IMR-90 (cell line): Measurements from ENCODE around the gene ARHGAP15. TPM values are rescaled to one million over a fixed set of nuclear protein-coding genes. Genes with fewer than 3 reads are reported as not detected.

Experiments
- ATAC-seq: fragments of 200-7000 bp; cut with Tn5 transposase; 2 replicates; pipeline ENCODE4 v1.9.1; 2020; ENCODE audit warnings: low read depth, mild to moderate bottlenecking, moderate library complexity
- BruUV-seq: library from RNA; stranded (reverse); fragments of 400-500 nt; replicated peaks from 2 replicates; lab custom pipeline; 2021; lab: Mats Ljungman, UMichigan
- CTCF ChIA-PET: fragments of 300-600 bp; formaldehyde crosslinking; extraction: SDS; loops from one replicate; lab custom pipeline; 2021; ENCODE audit warnings: antibody characterized with exemption; lab: Yijun Ruan, JAX
- POLR2A ChIA-PET: fragments of 300-600 bp; sonication (Branson Sonifier 250); formaldehyde crosslinking; loops from one replicate; lab custom pipeline; 2022; ENCODE audit warnings: antibody characterized with exemption; ENCODE audit not compliant: unreplicated experiment; lab: Charles Lee
- DNase-seq: peaks from one replicate; pipeline ENCODE4 v3.0.0; 2013
- H2AFZ ChIP-seq: replicated peaks from 2 replicates; pipeline ENCODE3; 2013; ENCODE audit warnings: low read length, mild to moderate bottlenecking; ENCODE audit not compliant: poor library complexity
- H2AK5ac ChIP-seq: 2 replicates; pipeline ENCODE4 v1.6.1; 2013; ENCODE audit warnings: low read depth, low read length, inconsistent platforms
- H2AK9ac ChIP-seq: replicated peaks from 2 replicates; pipeline ENCODE3; 2013; ENCODE audit warnings: mild to moderate bottlenecking, low read depth, low read length, moderate library complexity; ENCODE audit not compliant: poor library complexity
- H2BK120ac ChIP-seq: 2 replicates; pipeline ENCODE4 v1.6.1; 2013; ENCODE audit warnings: low read depth, low read length, inconsistent platforms
- H2BK15ac ChIP-seq: 3 replicates; pipeline ENCODE4 v1.6.1; 2013; ENCODE audit warnings: low read depth, low read length, inconsistent platforms
- H2BK20ac ChIP-seq: 2 replicates; pipeline ENCODE4 v1.6.1; 2013; ENCODE audit warnings: low read depth, mild to moderate bottlenecking, inconsistent platforms, low read length, moderate library complexity
- H2BK5ac ChIP-seq: 2 replicates; pipeline ENCODE4 v1.6.1; 2013; ENCODE audit warnings: mild to moderate bottlenecking, low read depth, low read length, inconsistent platforms; ENCODE audit not compliant: poor library complexity, severe bottlenecking
- H3K14ac ChIP-seq: replicated peaks from 2 replicates; pipeline ENCODE4 v1.6.1; 2013; ENCODE audit warnings: low read depth, low read length, inconsistent platforms
- H3K18ac ChIP-seq: 2 replicates; pipeline ENCODE4 v1.6.1; 2013; ENCODE audit warnings: low read depth, low read length, control low read depth
- H3K23ac ChIP-seq: 2 replicates; pipeline ENCODE4 v1.6.1; 2013; ENCODE audit warnings: low read depth, low read length, inconsistent platforms
- H3K27ac ChIP-seq: 2 replicates; pipeline ENCODE4 v1.5.1; 2013; ENCODE audit warnings: mild to moderate bottlenecking, control low read depth, low read length; ENCODE audit not compliant: insufficient read depth
- H3K27me3 ChIP-seq: 2 replicates; pipeline ENCODE4 v1.6.1; 2013; ENCODE audit warnings: low read length; ENCODE audit not compliant: control insufficient read depth, insufficient read depth
- H3K36me3 ChIP-seq: 2 replicates; pipeline ENCODE4 v1.6.1; 2013; ENCODE audit warnings: low read length, mixed read lengths; ENCODE audit not compliant: control insufficient read depth, insufficient read depth
- H3K4ac ChIP-seq: 2 replicates; pipeline ENCODE4 v1.6.1; 2013; ENCODE audit warnings: low read depth, low read length, inconsistent platforms
- H3K4me1 ChIP-seq: 2 replicates; pipeline ENCODE4 v1.6.1; 2013; ENCODE audit warnings: low read length, mixed read lengths; ENCODE audit not compliant: control insufficient read depth, insufficient read depth
- H3K4me2 ChIP-seq: 2 replicates; pipeline ENCODE4 v1.6.1; 2013; ENCODE audit warnings: low read depth, mild to moderate bottlenecking, control low read depth, low read length, moderate library complexity
- H3K4me3 ChIP-seq: 2 replicates; pipeline ENCODE4 v1.5.1; 2013; ENCODE audit warnings: low read depth, mild to moderate bottlenecking, control low read depth, low read length, moderate library complexity; ENCODE audit not compliant: insufficient read depth
- H3K56ac ChIP-seq: 2 replicates; pipeline ENCODE4 v1.6.1; 2013; ENCODE audit warnings: low read length, inconsistent platforms; ENCODE audit not compliant: insufficient read depth; ENCODE audit errors: extremely low read depth
- H3K79me1 ChIP-seq, 2 experiments: 2 replicates each; pipeline ENCODE4 v1.6.1; 2013; ENCODE audit warnings: low read length in 2 of 2, inconsistent platforms in 1 of 2, low read depth in 1 of 2
- H3K9ac ChIP-seq: 2 replicates; pipeline ENCODE4 v1.6.1; 2013; ENCODE audit warnings: low read depth, low read length, control low read depth
- H3K9me1 ChIP-seq: 2 replicates; pipeline ENCODE4 v1.6.1; 2013; ENCODE audit warnings: low read length, inconsistent platforms; ENCODE audit not compliant: insufficient read depth
- H3K9me3 ChIP-seq: 2 replicates; pipeline ENCODE4 v1.6.1; 2013; ENCODE audit warnings: low read length; ENCODE audit not compliant: control insufficient read depth, insufficient read depth
- H4K20me1 ChIP-seq: 2 replicates; pipeline ENCODE4 v1.6.1; 2013; ENCODE audit warnings: low read length, inconsistent platforms; ENCODE audit not compliant: insufficient read depth
- H4K5ac ChIP-seq: 2 replicates; pipeline ENCODE4 v1.6.1; 2013; ENCODE audit warnings: mild to moderate bottlenecking, low read depth, low read length, control low read depth
- H4K8ac ChIP-seq, 2 experiments: 2 replicates each; pipeline ENCODE4 v1.6.1; 2013; ENCODE audit warnings: low read depth in 2 of 2, low read length in 2 of 2, control low read depth in 1 of 2, inconsistent platforms in 1 of 2
- H4K91ac ChIP-seq: 2 replicates; pipeline ENCODE4 v1.6.1; 2013; ENCODE audit warnings: low read depth, low read length, inconsistent platforms; ENCODE audit not compliant: insufficient read depth
- BHLHE40 ChIP-seq: fragments of 150-350 bp; IDR thresholded peaks from 2 replicates; pipeline ENCODE4 v1.6.1; 2016; ENCODE audit warnings: mild to moderate bottlenecking, low read depth, low read length
- CEBPB ChIP-seq: IDR thresholded peaks from 2 replicates; pipeline ENCODE4 v1.6.1; 2012; ENCODE audit warnings: low read depth, low read length, improper control_type of control experiment
- CHD1 ChIP-seq: IDR thresholded peaks from 2 replicates; pipeline ENCODE4 v1.6.1; 2012; ENCODE audit warnings: low read depth, low read length, improper control_type of control experiment
- CTCF ChIP-seq: conservative IDR thresholded peaks from 2 replicates; pipeline ENCODE4 v1.5.1; 2012; ENCODE audit warnings: mild to moderate bottlenecking, low read depth, low read length, improper control_type of control experiment
- FOS ChIP-seq: fragments of 150-350 bp; IDR thresholded peaks from 2 replicates; pipeline ENCODE4 v1.6.1; 2016; ENCODE audit warnings: low read depth, low read length
- MXI1 ChIP-seq: IDR thresholded peaks from 2 replicates; pipeline ENCODE4 v1.6.1; 2012; ENCODE audit warnings: low read depth, mild to moderate bottlenecking, low read length, moderate library complexity, borderline replicate concordance
- NFE2L2 ChIP-seq: fragments of 150-350 bp; IDR thresholded peaks from 2 replicates; pipeline ENCODE4 v1.6.1; 2016; ENCODE audit warnings: low read depth, mild to moderate bottlenecking, low read length
- RAD21 ChIP-seq: IDR thresholded peaks from 2 replicates; pipeline ENCODE4 v1.6.1; 2012; ENCODE audit warnings: low read length, improper control_type of control experiment
- RFX5 ChIP-seq: IDR thresholded peaks from 2 replicates; pipeline ENCODE4 v1.8.0; 2012; ENCODE audit warnings: low read depth, mild to moderate bottlenecking, low read length, moderate library complexity
- WGBS, 2 experiments: methylation state at CpG; one replicate each; pipeline versions ENCODE4 v1.1.5 to v1.1.7; 2013; ENCODE audit warnings: missing lambda C conversion rate in 2 of 2; ENCODE audit not compliant: insufficient read length in 1 of 2; ENCODE audit errors: extremely low coverage in 2 of 2; 5-methylcytosine and 5-hydroxymethylcytosine counted together
- dilution Hi-C: fragments of 300-500 bp; cut with HindIII; formaldehyde crosslinking; loops from one replicate; pipeline ENCODE4 v1.14.3; 2018; ENCODE audit warnings: low sequenced_read_pairs; ENCODE audit not compliant: unreplicated experiment
- in situ Hi-C: fragments of 300-500 bp; cut with MboI; formaldehyde crosslinking; loops from 3 replicates; pipeline ENCODE4 v1.14.3; 2019; ENCODE audit warnings: low sequenced_read_pairs, inconsistent platforms, mixed read lengths
- intact Hi-C: fragments of 100-400 bp; cut with micrococcal nuclease; formaldehyde crosslinking; loops from 2 replicates; pipeline ENCODE4 v1.10.0; 2022
- polyA plus RNA-seq, 3 experiments: library from polyadenylated mRNA; depleted of rRNA; stranded (reverse); fragments of >200 nt; gene quantifications; 2 replicates each; pipeline ENCODE4 v1.2.3, GENCODE V29; 2012; ENCODE audit warnings: low replicate concordance in 1 of 3
- total RNA-seq: library from RNA; depleted of rRNA; stranded (reverse); fragments of >200 nt; gene quantifications from 2 replicates; pipeline ENCODE4 v1.2.3, GENCODE V29; 2012
- TF ChIP-seq, protein P1 (sequence below): fragments of 150-350 bp; IDR thresholded peaks from 2 replicates; pipeline ENCODE4 v1.6.1; 2017; ENCODE audit warnings: mild to moderate bottlenecking, antibody characterized with exemption, low read length, low read depth
- TF ChIP-seq, protein P2 (sequence below): fragments of 150-350 bp; IDR thresholded peaks from 2 replicates; pipeline ENCODE4 v1.6.1; 2016; ENCODE audit warnings: low read depth, mild to moderate bottlenecking, low read length, moderate library complexity, borderline replicate concordance

ARHGAP15 gene
- total and polyA plus RNA-seq, 2 of the 4 experiments (the other 2 are of a cell fraction): not detected

- Histone ChIP-seq H3K27me3 (no peaks in the 10 kb centered on the region), H2AFZ (no peak overlapping the region), H2BK20ac (no peak overlapping the region), H3K18ac (no peak overlapping the region), H4K20me1 (no peaks in the 10 kb centered on the region), H3K4me3 (no peak overlapping the region), H4K8ac (no peak overlapping the region), H3K4me2 (no peak overlapping the region), H2AK9ac (no peak overlapping the region), H3K9me1 (peaks cover 2% of the 10 kb centered on the region; the same call in 1 of the 2 replicates), H2AK5ac (no peak overlapping the region), H3K36me3 (no peaks in the 10 kb centered on the region), H3K4ac (no peak overlapping the region), H3K9ac (no peak overlapping the region), H3K23ac (no peak overlapping the region), H3K4me1 (no peaks in the 10 kb centered on the region), H3K27ac (no peak overlapping the region), H3K56ac (no peak overlapping the region), H2BK15ac (no peak overlapping the region), H4K91ac (no peak overlapping the region), H2BK5ac (no peak overlapping the region), H3K14ac (no peak overlapping the region), H3K9me3 (no peaks in the 10 kb centered on the region), H3K79me1 (no peaks in the 10 kb centered on the region), H4K5ac (no peak overlapping the region), H2BK120ac (no peak overlapping the region)
- ChIA-PET CTCF (interaction anchor here (0.8 kb wide), 1 partner anchor 8 kb away, joined by 3 read pairs; no protein-coding TSS in a partner anchor), POLR2A (no interaction called here)
- in situ Hi-C loops (no loop called here), dilution Hi-C loops (no loop called here), intact Hi-C loops (no loop called here)
- BruUV-seq: no TSS peak
- DNase-seq (no peak), ATAC-seq (no peak)
- TF ChIP-seq RAD21: no peak
- no peak for TF ChIP-seq FOS
- no peak for TF ChIP-seq CHD1
- TF ChIP-seq NFE2L2: no peak
- TF ChIP-seq, protein P1, sequence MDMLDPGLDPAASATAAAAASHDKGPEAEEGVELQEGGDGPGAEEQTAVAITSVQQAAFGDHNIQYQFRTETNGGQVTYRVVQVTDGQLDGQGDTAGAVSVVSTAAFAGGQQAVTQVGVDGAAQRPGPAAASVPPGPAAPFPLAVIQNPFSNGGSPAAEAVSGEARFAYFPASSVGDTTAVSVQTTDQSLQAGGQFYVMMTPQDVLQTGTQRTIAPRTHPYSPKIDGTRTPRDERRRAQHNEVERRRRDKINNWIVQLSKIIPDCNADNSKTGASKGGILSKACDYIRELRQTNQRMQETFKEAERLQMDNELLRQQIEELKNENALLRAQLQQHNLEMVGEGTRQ: no peak
- TF ChIP-seq CTCF: no peak
- TF ChIP-seq, protein P2, sequence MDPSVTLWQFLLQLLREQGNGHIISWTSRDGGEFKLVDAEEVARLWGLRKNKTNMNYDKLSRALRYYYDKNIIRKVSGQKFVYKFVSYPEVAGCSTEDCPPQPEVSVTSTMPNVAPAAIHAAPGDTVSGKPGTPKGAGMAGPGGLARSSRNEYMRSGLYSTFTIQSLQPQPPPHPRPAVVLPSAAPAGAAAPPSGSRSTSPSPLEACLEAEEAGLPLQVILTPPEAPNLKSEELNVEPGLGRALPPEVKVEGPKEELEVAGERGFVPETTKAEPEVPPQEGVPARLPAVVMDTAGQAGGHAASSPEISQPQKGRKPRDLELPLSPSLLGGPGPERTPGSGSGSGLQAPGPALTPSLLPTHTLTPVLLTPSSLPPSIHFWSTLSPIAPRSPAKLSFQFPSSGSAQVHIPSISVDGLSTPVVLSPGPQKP: no peak
- TF ChIP-seq BHLHE40: no peak
- no peak for TF ChIP-seq MXI1
- no peak for TF ChIP-seq RFX5
- no peak for TF ChIP-seq CEBPB
- no CpG with 5 or more reads among the region's 6 CpGs for WGBS, 2 experiments
Observed at GRCh38 chr2:143384111-143384510, 254.9 kb downstream of the ARHGAP15 start.
